Caco-2 (cell line): Measurements from ENCODE around the gene MFSD6L. TPM values are rescaled to one million over a fixed set of nuclear protein-coding genes. Genes with fewer than 3 reads are reported as not detected.

ENCODE experiments used
- BruUV-seq: library from RNA; stranded (reverse); fragments of 400-500 nt; replicated peaks from 2 replicates; lab custom pipeline; 2021; lab: Mats Ljungman, UMichigan
- CTCF ChIA-PET: fragments of 300-600 bp; sonication (Branson Sonifier 250); formaldehyde crosslinking; loops from one replicate; lab custom pipeline; 2022; ENCODE audit warnings: antibody characterized with exemption; lab: Charles Lee
- POLR2A ChIA-PET: fragments of 300-600 bp; sonication (Branson Sonifier 250); formaldehyde crosslinking; loops from one replicate; lab custom pipeline; 2022; ENCODE audit warnings: antibody characterized with exemption; lab: Charles Lee
- DNase-seq, 2 experiments: peaks; one replicate each; pipeline versions ENCODE4 v3.0.0 to v3.0.0-alpha.2; 2020 to 2022
- H3K27me3 ChIP-seq: replicated peaks from 2 replicates; pipeline ENCODE4 v1.6.0; 2011; ENCODE audit warnings: low read length; ENCODE audit not compliant: control insufficient read depth, insufficient read depth
- H3K36me3 ChIP-seq: 2 replicates; pipeline ENCODE4 v1.5.1; 2011; ENCODE audit warnings: low read length; ENCODE audit not compliant: control insufficient read depth, insufficient read depth
- H3K4me1 ChIP-seq: fragments of 250-450 bp; sonication (Bioruptor Pico); 2 replicates; pipeline ENCODE4 v1.5.1; 2020; ENCODE audit warnings: mild to moderate bottlenecking
- H3K4me3 ChIP-seq: 2 replicates; pipeline ENCODE4 v1.5.1; 2011; ENCODE audit warnings: low read depth, mild to moderate bottlenecking, control low read depth, low read length
- H3K9me3 ChIP-seq: fragments of 250-450 bp; sonication (Bioruptor Pico); 2 replicates; pipeline ENCODE4 v1.5.1; 2020; ENCODE audit warnings: mild to moderate bottlenecking, moderate library complexity
- H3K27ac Mint-ChIP-seq: one replicate; pipeline ENCODE4 v1.8.0; 2022; ENCODE audit warnings: mixed read lengths; ENCODE audit not compliant: unreplicated experiment
- H3K27me3 Mint-ChIP-seq: one replicate; pipeline ENCODE4 v1.8.0; 2022; ENCODE audit warnings: mixed read lengths; ENCODE audit not compliant: insufficient read depth, unreplicated experiment
- H3K36me3 Mint-ChIP-seq: one replicate; pipeline ENCODE4 v1.8.0; 2022; ENCODE audit warnings: mild to moderate bottlenecking, mixed read lengths; ENCODE audit not compliant: insufficient read depth, unreplicated experiment
- H3K4me1 Mint-ChIP-seq: one replicate; pipeline ENCODE4 v1.8.0; 2022; ENCODE audit warnings: low read depth, mixed read lengths; ENCODE audit not compliant: unreplicated experiment
- H3K4me3 Mint-ChIP-seq: one replicate; pipeline ENCODE4 v1.8.0; 2022; ENCODE audit warnings: mild to moderate bottlenecking, moderate library complexity, mixed read lengths; ENCODE audit not compliant: unreplicated experiment
- H3K9me3 Mint-ChIP-seq: one replicate; pipeline ENCODE4 v1.8.0; 2022; ENCODE audit warnings: mixed read lengths; ENCODE audit not compliant: unreplicated experiment
- intact Hi-C: fragments of 100-400 bp; cut with micrococcal nuclease; formaldehyde crosslinking; loops from one replicate; pipeline ENCODE4 v1.10.0; 2022; ENCODE audit not compliant: unreplicated experiment
- total RNA-seq: library from RNA; stranded (reverse); gene quantifications from 2 replicates; pipeline ENCODE4 v1.2.3, GENCODE V29; 2022
- TF ChIP-seq, protein P1 (sequence below), 2 experiments: fragments of 200-600 bp in 1 of 2; IDR thresholded peaks; 1 replicate in 1 of 2; 2 replicates in 1 of 2; pipeline versions ENCODE4 v1.5.1 to v1.8.0; 2011 to 2022; ENCODE audit warnings: antibody characterized with exemption in 1 of 2, control low read depth in 1 of 2, inconsistent platforms in 1 of 2, low read depth in 1 of 2, low read length in 1 of 2, mild to moderate bottlenecking in 1 of 2, moderate library complexity in 1 of 2; ENCODE audit not compliant: insufficient read depth in 1 of 2, severe bottlenecking in 1 of 2, unreplicated experiment in 1 of 2

Gene MFSD6L
- total RNA-seq, 1 experiment from 2014 or later, result not detected

DNA sequence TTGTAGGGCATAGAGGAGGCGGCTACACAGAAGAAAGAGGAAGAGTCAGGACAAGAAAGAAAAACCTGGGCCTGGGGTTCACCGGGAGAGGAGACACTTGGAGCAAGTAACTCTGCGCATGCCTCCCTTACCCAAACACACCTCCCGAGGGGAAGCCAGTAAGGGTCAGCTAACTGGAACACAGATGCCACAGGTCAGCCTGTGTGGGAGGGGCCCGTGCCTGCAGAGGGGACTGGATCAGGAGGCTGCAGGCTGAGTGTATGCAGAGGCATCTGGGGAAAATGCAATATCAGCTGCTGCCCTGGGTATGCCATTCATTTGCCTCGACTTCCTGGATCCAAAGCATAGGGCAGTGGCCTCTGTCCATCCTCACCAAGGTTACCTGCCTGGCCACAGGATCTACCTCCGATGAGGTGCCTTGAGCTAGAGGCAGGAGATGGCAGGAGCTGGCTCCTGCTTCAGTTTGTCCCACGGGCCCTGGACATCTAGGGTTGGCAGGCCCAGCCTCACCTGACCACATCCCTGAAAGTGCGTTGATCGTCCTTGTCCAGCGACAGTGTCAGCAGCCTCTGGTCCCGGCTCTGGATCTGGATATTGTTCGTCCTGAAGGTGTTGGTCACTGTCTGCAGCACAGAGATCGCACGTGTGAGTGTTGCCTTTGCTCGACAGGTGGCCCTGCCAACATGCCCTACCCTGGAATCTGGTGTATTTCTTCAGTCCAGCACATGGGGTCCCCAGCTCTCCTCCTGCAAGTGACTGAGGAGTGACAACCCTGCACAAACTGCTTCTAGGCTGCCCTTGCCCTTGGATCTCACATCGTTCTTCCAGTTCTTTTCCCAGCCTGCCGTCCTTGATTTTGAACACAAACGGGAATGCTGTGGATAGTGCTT lies 4.6 kb upstream of the MFSD6L start:
- Histone ChIP-seq H3K36me3 (no peaks in the 10 kb centered on the region), H3K4me1 (no peaks in the 10 kb centered on the region), H3K4me3 (no peak overlapping the region), H3K9me3 (no peaks in the 10 kb centered on the region), H3K27me3 (no peaks in the 10 kb centered on the region)
- Mint-ChIP-seq H3K4me1 (no peaks in the 10 kb centered on the region), H3K27ac (no peak overlapping the region), H3K36me3 (no peaks in the 10 kb centered on the region), H3K4me3 (no peak overlapping the region), H3K27me3 (no peaks in the 10 kb centered on the region), H3K9me3 (peaks cover 10% of the 10 kb centered on the region)
- DNase-seq, result peak in 1 of 2 experiments; percentile 42
- BruUV-seq, result no TSS peak
- intact Hi-C loops, result loop anchor here (1.0 kb wide), 1 partner anchor 92 kb away; no protein-coding TSS in a partner anchor
- TF ChIP-seq, protein P1, sequence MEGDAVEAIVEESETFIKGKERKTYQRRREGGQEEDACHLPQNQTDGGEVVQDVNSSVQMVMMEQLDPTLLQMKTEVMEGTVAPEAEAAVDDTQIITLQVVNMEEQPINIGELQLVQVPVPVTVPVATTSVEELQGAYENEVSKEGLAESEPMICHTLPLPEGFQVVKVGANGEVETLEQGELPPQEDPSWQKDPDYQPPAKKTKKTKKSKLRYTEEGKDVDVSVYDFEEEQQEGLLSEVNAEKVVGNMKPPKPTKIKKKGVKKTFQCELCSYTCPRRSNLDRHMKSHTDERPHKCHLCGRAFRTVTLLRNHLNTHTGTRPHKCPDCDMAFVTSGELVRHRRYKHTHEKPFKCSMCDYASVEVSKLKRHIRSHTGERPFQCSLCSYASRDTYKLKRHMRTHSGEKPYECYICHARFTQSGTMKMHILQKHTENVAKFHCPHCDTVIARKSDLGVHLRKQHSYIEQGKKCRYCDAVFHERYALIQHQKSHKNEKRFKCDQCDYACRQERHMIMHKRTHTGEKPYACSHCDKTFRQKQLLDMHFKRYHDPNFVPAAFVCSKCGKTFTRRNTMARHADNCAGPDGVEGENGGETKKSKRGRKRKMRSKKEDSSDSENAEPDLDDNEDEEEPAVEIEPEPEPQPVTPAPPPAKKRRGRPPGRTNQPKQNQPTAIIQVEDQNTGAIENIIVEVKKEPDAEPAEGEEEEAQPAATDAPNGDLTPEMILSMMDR (IDR thresholded peaks at IDR 0.05; ENCODE audit: insufficient read depth in 1 of 2, low read depth in 1 of 2, low read length in 1 of 2, severe bottlenecking in 1 of 2, unreplicated experiment in 1 of 2), result peak in 1 of 2 experiments; percentile 39
- ChIA-PET POLR2A (no interaction called here), CTCF (no interaction called here)

DNA sequence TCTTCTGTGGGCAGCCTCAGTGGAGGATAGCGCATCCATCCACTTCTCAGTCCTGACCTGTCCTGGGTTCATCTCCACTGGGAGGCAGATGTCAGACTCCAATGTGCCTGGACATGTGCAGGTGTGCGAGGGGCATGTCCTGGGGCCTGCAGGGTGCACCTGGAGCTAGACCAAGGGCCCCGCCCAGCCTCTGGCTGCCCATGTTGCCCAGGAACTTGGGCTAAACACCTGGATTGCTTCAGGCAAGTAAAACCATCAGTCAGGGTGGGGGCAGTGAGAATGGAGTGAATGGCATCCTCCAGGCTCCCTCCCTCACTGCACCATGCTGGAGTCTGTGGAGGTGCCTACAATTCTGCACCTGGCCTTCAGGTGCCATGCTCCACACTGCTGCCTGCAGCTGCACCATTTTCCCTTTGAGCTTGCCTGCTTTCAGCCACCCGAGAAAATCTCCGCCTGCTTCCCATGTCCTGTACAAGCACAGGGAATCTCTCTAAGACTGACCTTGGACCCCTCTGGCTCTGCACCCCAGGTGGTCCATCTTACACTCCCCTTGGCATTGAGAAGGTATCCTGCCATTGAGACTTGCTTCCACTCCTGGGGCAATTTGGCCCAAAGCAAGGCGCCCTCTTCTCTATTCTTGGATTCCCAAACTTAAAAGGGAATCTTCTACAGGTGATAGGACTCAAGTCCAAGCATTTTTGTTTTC lies 2.1 kb upstream of the MFSD6L start:
- no peak overlapping the region for H3K4me3 Mint-ChIP-seq
- no TSS peak for BruUV-seq

DNA sequence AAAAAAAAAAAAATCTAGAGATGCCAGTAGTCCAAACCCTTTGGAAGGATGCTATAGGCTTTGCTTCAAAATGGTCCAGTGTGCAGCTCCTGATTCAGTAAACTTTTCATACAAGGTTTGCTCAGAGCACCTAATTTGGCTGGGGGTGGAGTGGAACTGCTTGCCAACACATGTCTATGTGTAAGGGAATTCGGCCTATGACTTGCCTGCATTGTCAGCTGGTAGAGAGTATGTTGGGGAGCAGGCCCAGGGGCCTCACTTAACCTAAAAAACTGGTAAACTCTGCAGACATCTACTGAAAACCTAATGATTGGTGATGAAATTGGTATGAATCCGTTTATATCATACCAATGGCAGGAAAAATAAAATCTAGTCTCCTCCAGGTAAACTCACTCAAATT lies 1.5 kb upstream of the MFSD6L start:
- POLR2A ChIA-PET, result no interaction called here
- no peaks in the 10 kb centered on the region for H3K27me3 ChIP-seq

More for the DNA sequence above, 2.1 kb upstream of the MFSD6L start:
- Histone ChIP-seq H3K4me3 (no peak overlapping the region), H3K27me3 (no peaks in the 10 kb centered on the region), H3K36me3 (no peaks in the 10 kb centered on the region), H3K4me1 (no peaks in the 10 kb centered on the region), H3K9me3 (no peaks in the 10 kb centered on the region)
- Mint-ChIP-seq H3K9me3 (no peaks in the 10 kb centered on the region), H3K36me3 (no peaks in the 10 kb centered on the region), H3K27ac (no peak overlapping the region), H3K4me1 (no peaks in the 10 kb centered on the region), H3K27me3 (no peaks in the 10 kb centered on the region)
- ChIA-PET CTCF (no interaction called here), POLR2A (no interaction called here)
- no peak for DNase-seq
- TF ChIP-seq, protein P1 (IDR thresholded peaks at IDR 0.05; ENCODE audit: insufficient read depth in 1 of 2, low read depth in 1 of 2, low read length in 1 of 2, severe bottlenecking in 1 of 2, unreplicated experiment in 1 of 2), result no peak
- intact Hi-C loops, result no loop called here

More for the DNA sequence above, 1.5 kb upstream of the MFSD6L start:
- no peaks in the 10 kb centered on the region for H3K9me3 ChIP-seq
- no peak overlapping the region for H3K4me3 ChIP-seq
- Mint-ChIP-seq H3K9me3 (no peaks in the 10 kb centered on the region), H3K4me1 (no peaks in the 10 kb centered on the region), H3K27me3 (no peaks in the 10 kb centered on the region), H3K27ac (no peak overlapping the region), H3K36me3 (no peaks in the 10 kb centered on the region), H3K4me3 (no peak overlapping the region)
- BruUV-seq, result no TSS peak
- CTCF ChIA-PET, result no interaction called here
- DNase-seq, result no peak
- H3K36me3 ChIP-seq, result no peaks in the 10 kb centered on the region
- intact Hi-C loops, result no loop called here
- no peaks in the 10 kb centered on the region for H3K4me1 ChIP-seq
- TF ChIP-seq, protein P1 (IDR thresholded peaks at IDR 0.05; ENCODE audit: insufficient read depth in 1 of 2, low read depth in 1 of 2, low read length in 1 of 2, severe bottlenecking in 1 of 2, unreplicated experiment in 1 of 2), result no peak
